A549 (cell line): Measurements from ENCODE around the gene C19orf47.

Experiments used
- CTCF ChIP-seq: fragments of >200 bp; sonication (Bioruptor Twin); formaldehyde crosslinking; IDR thresholded peaks from 3 replicates; pipeline ENCODE4 v1.5.1; 2016
- POLR2A ChIP-seq: IDR thresholded peaks from 2 replicates; pipeline ENCODE4 v1.6.1; 2012; ENCODE audit warnings: mild to moderate bottlenecking, low read length
- RNF2 ChIP-seq: fragments of 200-600 bp; sonication (generic); IDR thresholded peaks from 2 replicates; pipeline ENCODE4 v1.6.1; 2016; ENCODE audit warnings: low read depth, mild to moderate bottlenecking, antibody characterized with exemption, moderate library complexity, borderline replicate concordance
- SMC3 ChIP-seq: fragments of >200 bp; sonication (Bioruptor Twin); formaldehyde crosslinking; IDR thresholded peaks from 3 replicates; pipeline ENCODE4 v1.6.1; 2018; ENCODE audit warnings: inconsistent platforms
- TF ChIP-seq, protein P1 (sequence below): IDR thresholded peaks from 2 replicates; pipeline ENCODE4 v1.6.1; 2012
- TF ChIP-seq, protein P2 (sequence below): fragments of >200 bp; sonication (Bioruptor Twin); formaldehyde crosslinking; IDR thresholded peaks from 3 replicates; pipeline ENCODE4 v1.6.1; 2016

DNA sequence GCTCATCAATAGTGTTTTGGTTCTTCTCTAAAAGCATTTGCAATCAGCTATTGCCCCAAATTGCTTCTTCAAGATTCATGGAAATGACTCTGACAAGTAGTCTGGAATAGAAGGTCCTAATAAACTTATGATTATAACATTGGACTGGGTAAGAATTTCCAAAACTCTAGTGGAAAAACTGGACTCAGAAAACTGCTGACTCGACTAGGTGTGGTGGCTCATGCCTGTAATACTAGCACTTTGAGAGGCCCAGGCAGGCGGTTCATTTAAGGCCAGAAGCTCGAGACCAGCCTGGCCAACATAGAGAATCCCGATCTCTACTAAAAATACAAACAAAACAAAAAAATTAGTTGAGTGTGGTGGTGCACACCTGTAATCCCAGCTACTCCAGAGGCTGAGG lies 47.5 kb downstream of the C19orf47 start:
- TF ChIP-seq, protein P1, sequence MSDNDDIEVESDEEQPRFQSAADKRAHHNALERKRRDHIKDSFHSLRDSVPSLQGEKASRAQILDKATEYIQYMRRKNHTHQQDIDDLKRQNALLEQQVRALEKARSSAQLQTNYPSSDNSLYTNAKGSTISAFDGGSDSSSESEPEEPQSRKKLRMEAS: no peak
- no peak for TF ChIP-seq CTCF
- TF ChIP-seq POLR2A: no peak
- TF ChIP-seq, protein P2, sequence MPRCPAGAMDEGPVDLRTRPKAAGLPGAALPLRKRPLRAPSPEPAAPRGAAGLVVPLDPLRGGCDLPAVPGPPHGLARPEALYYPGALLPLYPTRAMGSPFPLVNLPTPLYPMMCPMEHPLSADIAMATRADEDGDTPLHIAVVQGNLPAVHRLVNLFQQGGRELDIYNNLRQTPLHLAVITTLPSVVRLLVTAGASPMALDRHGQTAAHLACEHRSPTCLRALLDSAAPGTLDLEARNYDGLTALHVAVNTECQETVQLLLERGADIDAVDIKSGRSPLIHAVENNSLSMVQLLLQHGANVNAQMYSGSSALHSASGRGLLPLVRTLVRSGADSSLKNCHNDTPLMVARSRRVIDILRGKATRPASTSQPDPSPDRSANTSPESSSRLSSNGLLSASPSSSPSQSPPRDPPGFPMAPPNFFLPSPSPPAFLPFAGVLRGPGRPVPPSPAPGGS: no peak
- no peak for TF ChIP-seq RNF2
- TF ChIP-seq SMC3: no peak
